Liver (tissue), 3 donors: ENCODE measurements around the gene FABP1.

Experiments
- CTCF ChIP-seq: fragments of 150-350 bp; IDR thresholded peaks from 2 replicates; pipeline ENCODE4 v1.5.1; 2017; ENCODE audit warnings: improper control_type of control experiment, low read depth, low read length; ENCODE audit not compliant: missing input control
- EGR1 ChIP-seq, 2 donors: IDR thresholded peaks; 2 replicates each; pipeline ENCODE4 v1.6.1; 2016 to 2018; ENCODE audit warnings: antibody characterized with exemption in 2 of 2, low read depth in 2 of 2
- FOXA1 ChIP-seq: IDR thresholded peaks from 2 replicates; pipeline ENCODE4 v1.6.1; 2016; ENCODE audit warnings: antibody characterized with exemption
- GABPA ChIP-seq, 2 donors: IDR thresholded peaks in 1 of 2; conservative IDR thresholded peaks in 1 of 2; 2 replicates each; pipeline ENCODE4 v1.6.1; 2016; ENCODE audit warnings: antibody characterized with exemption in 2 of 2, mild to moderate bottlenecking in 1 of 2, moderate library complexity in 1 of 2
- HNF4A ChIP-seq, 2 donors: conservative IDR thresholded peaks; 2 replicates each; pipeline ENCODE4 v1.6.1; 2016; ENCODE audit warnings: antibody characterized with exemption in 2 of 2, mild to moderate bottlenecking in 2 of 2
- HNF4G ChIP-seq: IDR thresholded peaks from 2 replicates; pipeline ENCODE4 v1.6.1; 2016; ENCODE audit warnings: antibody characterized with exemption
- JUND ChIP-seq, 2 donors: IDR thresholded peaks; 2 replicates each; pipeline ENCODE4 v1.6.1; 2016; ENCODE audit warnings: antibody characterized with exemption in 2 of 2
- MAX ChIP-seq: IDR thresholded peaks from 2 replicates; pipeline ENCODE4 v1.6.1; 2016; ENCODE audit warnings: antibody characterized with exemption
- RAD21 ChIP-seq, 2 donors: IDR thresholded peaks; 2 replicates each; pipeline ENCODE4 v1.6.1; 2016; ENCODE audit warnings: antibody characterized with exemption in 2 of 2, mild to moderate bottlenecking in 2 of 2
- REST ChIP-seq: IDR thresholded peaks from 2 replicates; pipeline ENCODE4 v1.6.1; 2016; ENCODE audit warnings: antibody characterized with exemption, mild to moderate bottlenecking
- SP1 ChIP-seq: IDR thresholded peaks from 2 replicates; pipeline ENCODE4 v1.6.1; 2018; ENCODE audit warnings: antibody characterized with exemption, mild to moderate bottlenecking
- TAF1 ChIP-seq: conservative IDR thresholded peaks from 2 replicates; pipeline ENCODE4 v1.6.1; 2016; ENCODE audit warnings: antibody characterized with exemption, mild to moderate bottlenecking
- YY1 ChIP-seq: IDR thresholded peaks from 2 replicates; pipeline ENCODE4 v1.6.1; 2016; ENCODE audit warnings: antibody characterized with exemption, mild to moderate bottlenecking
- ZBTB33 ChIP-seq: IDR thresholded peaks from 2 replicates; pipeline ENCODE4 v1.6.1; 2016; ENCODE audit warnings: antibody characterized with exemption
- donor health status: healthy.
- donor health status: healthy.

- no peak for TF ChIP-seq CTCF
- no peak for TF ChIP-seq HNF4G
- TF ChIP-seq GABPA (IDR thresholded peaks at IDR 0.05 in 1 of 2, conservative IDR thresholded peaks at IDR 0.05 in 1 of 2), result no peak
- no peak for TF ChIP-seq EGR1 (IDR thresholded peaks at IDR 0.05; ENCODE audit: low read depth in 2 of 2)
- peak in 1 of 2 donors; percentile 40 for TF ChIP-seq HNF4A (conservative IDR thresholded peaks at IDR 0.05)
- TF ChIP-seq YY1, result no peak
- no peak for TF ChIP-seq TAF1
- TF ChIP-seq MAX, result no peak
- TF ChIP-seq SP1, result no peak
- TF ChIP-seq REST, result no peak
- no peak for TF ChIP-seq JUND (IDR thresholded peaks at IDR 0.05)
- TF ChIP-seq ZBTB33, result no peak
- no peak for TF ChIP-seq RAD21 (IDR thresholded peaks at IDR 0.05)
- no peak for TF ChIP-seq FOXA1
Measured at GRCh38 chr2:88161446-88162244, 33.8 kb upstream of the FABP1 start.
